SK-N-SH (cell line): ENCODE results near the gene ZMYND8. TPM values are rescaled to one million over a fixed set of nuclear protein-coding genes. Genes with fewer than 3 reads are reported as not detected.

Source experiments
- CTCF ChIA-PET: fragments of 300-600, 350-600 bp; formaldehyde crosslinking; extraction: SDS; loops from one replicate; lab custom pipeline; 2021; lab: Yijun Ruan, JAX
- POLR2A ChIA-PET: fragments of 350-600 bp; sonication (Branson Sonifier 250); formaldehyde crosslinking; extraction: SDS; loops from one replicate; lab custom pipeline; 2020; ENCODE audit warnings: antibody characterized with exemption, inconsistent platforms; lab: Yijun Ruan, JAX
- DNase-seq: peaks from one replicate; pipeline ENCODE4 v3.0.0; 2012
- H2AFZ ChIP-seq: fragments of 200-600 bp; sonication (generic); 2 replicates; pipeline ENCODE4 v1.8.1; 2016; ENCODE audit warnings: antibody characterized with exemption, mild to moderate bottlenecking, low read depth
- H3F3A ChIP-seq: fragments of 200-600 bp; sonication (generic); replicated peaks from 2 replicates; pipeline ENCODE3; 2016; ENCODE audit warnings: antibody characterized with exemption, mild to moderate bottlenecking; ENCODE audit not compliant: insufficient read depth
- H3K27ac ChIP-seq, 2 experiments: fragments of 200-500 bp in 1 of 2; fragments of 200-600 bp in 1 of 2; sonication (Bioruptor generic) in 1 of 2; sonication (generic), shearing (Covaris generic) in 1 of 2; 2 replicates each; pipeline versions ENCODE4 v1.5.1 to v1.6.1; 2014 to 2016; ENCODE audit warnings: low read depth in 2 of 2, inconsistent platforms in 1 of 2, low read length in 1 of 2, mild to moderate bottlenecking in 1 of 2, mixed read lengths in 1 of 2
- H3K27me3 ChIP-seq: fragments of 200-600 bp; sonication (generic), shearing (Covaris generic); 2 replicates; pipeline ENCODE4 v1.6.1; 2016; ENCODE audit warnings: mixed run types; ENCODE audit not compliant: insufficient read depth
- H3K36me3 ChIP-seq, 2 experiments: fragments of 200-500 bp in 1 of 2; fragments of 200-600 bp in 1 of 2; sonication (Bioruptor generic) in 1 of 2; sonication (generic) in 1 of 2; replicated peaks in 1 of 2; 2 replicates each; pipeline versions ENCODE3 to v1.5.1; 2014 to 2016; ENCODE audit warnings: low read length in 1 of 2, mild to moderate bottlenecking in 1 of 2; ENCODE audit not compliant: insufficient read depth in 2 of 2, control insufficient read depth in 1 of 2
- H3K4me1 ChIP-seq, 2 experiments: fragments of 200-500 bp in 1 of 2; fragments of 200-600 bp in 1 of 2; sonication (Bioruptor generic) in 1 of 2; sonication (generic), shearing (Covaris generic) in 1 of 2; 2 replicates each; pipeline versions ENCODE4 v1.5.1 to v1.6.1; 2014 to 2016; ENCODE audit warnings: low read depth in 1 of 2, low read length in 1 of 2, mixed run types in 1 of 2; ENCODE audit not compliant: insufficient read depth in 2 of 2, control insufficient read depth in 1 of 2
- H3K4me2 ChIP-seq: fragments of 200-600 bp; sonication (generic), shearing (Covaris generic); 2 replicates; pipeline ENCODE4 v1.6.1; 2017; ENCODE audit warnings: mixed run types
- H3K4me3 ChIP-seq, 2 experiments: fragments of 200-500 bp in 1 of 2; fragments of 200-600 bp in 1 of 2; sonication (Bioruptor generic) in 1 of 2; sonication (generic), shearing (Covaris generic) in 1 of 2; 2 replicates each; pipeline versions ENCODE4 v1.5.1 to v1.8.1; 2014 to 2016; ENCODE audit warnings: low read depth in 2 of 2, inconsistent platforms in 1 of 2, low read length in 1 of 2, mild to moderate bottlenecking in 1 of 2, mixed read lengths in 1 of 2, moderate library complexity in 1 of 2
- H3K79me2 ChIP-seq: fragments of 200-600 bp; sonication (generic); 2 replicates; pipeline ENCODE4 v1.8.1; 2017; ENCODE audit warnings: mild to moderate bottlenecking; ENCODE audit not compliant: insufficient read depth
- H3K9ac ChIP-seq: fragments of 200-600 bp; sonication (generic); 2 replicates; pipeline ENCODE4 v1.6.1; 2017; ENCODE audit warnings: mixed run types
- H3K9me2 ChIP-seq: fragments of 200-600 bp; sonication (generic); 2 replicates; pipeline ENCODE4 v1.6.1; 2017; ENCODE audit warnings: mixed run types
- H3K9me3 ChIP-seq: fragments of 200-600 bp; sonication (generic); 2 replicates; pipeline ENCODE4 v1.6.1; 2017; ENCODE audit warnings: mixed run types, mild to moderate bottlenecking, moderate library complexity
- H4K20me1 ChIP-seq: fragments of 200-600 bp; sonication (generic); 2 replicates; pipeline ENCODE4 v1.6.1; 2017; ENCODE audit warnings: mild to moderate bottlenecking, mixed run types; ENCODE audit not compliant: insufficient read depth
- CHD2 ChIP-seq: fragments of 150-350 bp; IDR thresholded peaks from 2 replicates; pipeline ENCODE4 v1.6.1; 2018; ENCODE audit warnings: low read length; ENCODE audit not compliant: partially characterized antibody
- ELF1 ChIP-seq: IDR thresholded peaks from 2 replicates; pipeline ENCODE4 v1.4.0; 2012
- EZH2phosphoT487 ChIP-seq: fragments of 200-600 bp; sonication (generic); IDR thresholded peaks from 2 replicates; pipeline ENCODE4 v1.6.1; 2017; ENCODE audit warnings: low read depth, mixed run types, mild to moderate bottlenecking, antibody characterized with exemption, moderate library complexity, borderline replicate concordance
- FOXM1 ChIP-seq: IDR thresholded peaks from 2 replicates; pipeline ENCODE4 v1.4.0; 2012; ENCODE audit warnings: low read depth, mild to moderate bottlenecking
- GABPA ChIP-seq: IDR thresholded peaks from 2 replicates; pipeline ENCODE4 v1.4.0; 2012; ENCODE audit warnings: low read depth, mild to moderate bottlenecking
- GATA2 ChIP-seq: sonication (generic); formaldehyde crosslinking; IDR thresholded peaks from 2 replicates; pipeline ENCODE4 v1.5.0; 2020; ENCODE audit warnings: mild to moderate bottlenecking, missing genetic modification reagents
- JUND ChIP-seq: IDR thresholded peaks from 2 replicates; pipeline ENCODE4 v1.4.0; 2012
- NFIC ChIP-seq: IDR thresholded peaks from 2 replicates; pipeline ENCODE4 v1.4.0; 2012; ENCODE audit warnings: borderline replicate concordance
- NRF1 ChIP-seq: IDR thresholded peaks from 2 replicates; pipeline ENCODE4 v1.6.1; 2012; ENCODE audit warnings: low read depth, mild to moderate bottlenecking, low read length
- POLR2AphosphoS5 ChIP-seq: IDR thresholded peaks from 2 replicates; pipeline ENCODE4 v1.6.1; 2012; ENCODE audit warnings: low read depth, low read length
- RXRA ChIP-seq: IDR thresholded peaks from 2 replicates; pipeline ENCODE4 v1.4.0; 2012; ENCODE audit warnings: low read depth, mild to moderate bottlenecking, borderline replicate concordance
- SIN3A ChIP-seq: IDR thresholded peaks from 2 replicates; pipeline ENCODE4 v1.6.1; 2012; ENCODE audit warnings: low read depth, mild to moderate bottlenecking, low read length, moderate library complexity, borderline replicate concordance
- SMC3 ChIP-seq: IDR thresholded peaks from 2 replicates; pipeline ENCODE4 v1.6.1; 2012; ENCODE audit warnings: low read depth, low read length, improper control_type of control experiment
- TAF1 ChIP-seq: IDR thresholded peaks from 2 replicates; pipeline ENCODE4 v1.6.1; 2012; ENCODE audit warnings: low read depth, mild to moderate bottlenecking, low read length, moderate library complexity, borderline replicate concordance
- TCF12 ChIP-seq: IDR thresholded peaks from 2 replicates; pipeline ENCODE4 v1.4.0; 2012
- WGBS: methylation state at CpG from one replicate; pipeline ENCODE4 v1.1.6; 2017; ENCODE audit warnings: low lambda C conversion rate; 5-methylcytosine and 5-hydroxymethylcytosine counted together
- polyA plus RNA-seq, 3 experiments: library from polyadenylated mRNA; depleted of rRNA; stranded (reverse); fragments of >200 nt; gene quantifications; 2 replicates each; pipeline ENCODE4 v1.2.3, GENCODE V29; 2012
- TF ChIP-seq, protein P1 (sequence below): IDR thresholded peaks from 2 replicates; pipeline ENCODE4 v1.4.0; 2012; ENCODE audit warnings: low read depth
- TF ChIP-seq, protein P2 (sequence below): IDR thresholded peaks from 2 replicates; pipeline ENCODE4 v1.4.0; 2012; ENCODE audit warnings: low read depth, borderline replicate concordance
- TF ChIP-seq, protein P3 (sequence below): fragments of 150-350 bp; IDR thresholded peaks from 2 replicates; pipeline ENCODE4 v1.6.1; 2016; ENCODE audit warnings: mild to moderate bottlenecking, low read depth, low read length
- TF ChIP-seq, protein P4 (sequence below): IDR thresholded peaks from 2 replicates; pipeline ENCODE4 v1.6.1; 2012; ENCODE audit warnings: mild to moderate bottlenecking, low read depth, low read length, moderate library complexity
- TF ChIP-seq, protein P5 (sequence below): fragments of 200-600 bp; sonication (generic); IDR thresholded peaks from 2 replicates; pipeline ENCODE4 v1.6.1; 2017; ENCODE audit warnings: antibody characterized with exemption, mild to moderate bottlenecking, moderate library complexity

Gene ZMYND8
- polyA plus RNA-seq, 1 of the 3 experiments (the other 2 are of a cell fraction) = 25.3 TPM

DNA sequence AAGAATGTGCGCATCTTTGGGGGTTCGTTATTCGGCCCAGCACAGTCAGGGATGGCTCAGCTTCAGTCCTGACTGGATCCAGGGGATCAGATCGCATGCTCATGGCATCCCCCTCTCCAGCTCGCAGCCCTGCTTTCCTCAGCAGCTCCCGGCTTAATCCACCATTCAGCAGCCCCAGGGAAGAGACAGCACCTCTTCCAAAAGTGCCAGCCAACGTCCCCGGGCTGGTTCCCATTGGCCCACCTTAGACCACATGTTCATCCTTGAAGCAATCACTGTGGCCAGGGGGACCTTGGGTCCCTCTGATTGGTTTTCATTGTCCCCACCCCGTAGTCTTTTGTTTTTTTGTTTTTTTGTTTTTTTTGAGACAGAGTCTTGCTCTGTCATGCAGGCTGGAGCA is 188.7 kb downstream of the ZMYND8 start:
- ChIA-PET POLR2A (no interaction called here), CTCF (interaction anchor here (0.6 kb wide), 1 partner anchor 265 kb away, joined by 3 read pairs; no protein-coding TSS in a partner anchor)
- Histone ChIP-seq H3K4me1 (peaks cover 0 to 3% of the 10 kb centered on the region in 2 experiments; a peak in 1 of 4 replicates), H3K79me2 (no peaks in the 10 kb centered on the region), H3K9ac (no peak overlapping the region), H2AFZ (no peak overlapping the region), H3K27ac (no peak overlapping the region), H3F3A (no peaks in the 10 kb centered on the region), H3K9me3 (no peaks in the 10 kb centered on the region), H3K27me3 (no peaks in the 10 kb centered on the region), H3K4me2 (no peak overlapping the region), H4K20me1 (no peaks in the 10 kb centered on the region), H3K36me3 (no peaks in the 10 kb centered on the region), H3K9me2 (no peaks in the 10 kb centered on the region), H3K4me3 (no peak overlapping the region)
- TF ChIP-seq, protein P1, sequence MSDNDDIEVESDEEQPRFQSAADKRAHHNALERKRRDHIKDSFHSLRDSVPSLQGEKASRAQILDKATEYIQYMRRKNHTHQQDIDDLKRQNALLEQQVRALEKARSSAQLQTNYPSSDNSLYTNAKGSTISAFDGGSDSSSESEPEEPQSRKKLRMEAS = no peak
- TF ChIP-seq EZH2phosphoT487 (no peak), NRF1 (no peak), RXRA (no peak), GATA2 (CRISPR knock-in tag) (no peak), TCF12 (no peak)
- DNase-seq = no peak
- WGBS = 80% methylated on average over 7 of the region's 9 CpGs

DNA sequence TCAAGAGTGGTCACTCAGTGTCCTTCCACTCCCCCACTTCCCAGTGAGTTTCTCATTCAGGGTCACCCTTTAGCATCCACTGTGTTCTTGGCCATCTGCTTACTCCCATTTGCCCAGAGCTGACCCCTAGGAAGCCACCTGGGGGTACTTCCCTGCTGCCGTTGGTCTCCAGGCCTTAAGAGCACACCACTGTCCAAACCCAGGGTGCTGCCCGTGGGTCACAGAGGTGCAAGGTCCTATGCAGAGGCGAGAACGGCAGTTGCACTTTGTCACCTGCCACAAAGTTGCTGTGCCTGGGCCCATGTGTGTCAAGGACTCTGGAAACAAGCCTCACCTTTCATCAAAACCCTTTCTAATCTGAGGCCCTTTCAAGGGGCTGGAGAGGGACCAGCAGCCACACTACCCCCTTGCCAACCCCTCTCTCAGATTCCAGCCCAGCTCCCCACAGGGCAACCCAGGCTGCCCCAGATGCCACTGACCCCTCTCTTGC is 191.1 kb downstream of the ZMYND8 start:
- Histone ChIP-seq H3K4me2 (no peak overlapping the region), H3K27ac (no peak overlapping the region), H3K9me3 (no peaks in the 10 kb centered on the region), H3K4me3 (no peak overlapping the region), H4K20me1 (no peaks in the 10 kb centered on the region), H3K9ac (no peak overlapping the region), H3F3A (no peaks in the 10 kb centered on the region), H3K79me2 (no peaks in the 10 kb centered on the region), H3K27me3 (no peaks in the 10 kb centered on the region; the same call in 1 of the 2 replicates), H3K36me3 (no peaks in the 10 kb centered on the region), H3K9me2 (no peaks in the 10 kb centered on the region), H3K4me1 (peaks cover 0 to 3% of the 10 kb centered on the region in 2 experiments; a peak in 1 of 4 replicates), H2AFZ (no peak overlapping the region)
- DNase-seq = no peak
- no peak for TF ChIP-seq JUND
- TF ChIP-seq, protein P2, sequence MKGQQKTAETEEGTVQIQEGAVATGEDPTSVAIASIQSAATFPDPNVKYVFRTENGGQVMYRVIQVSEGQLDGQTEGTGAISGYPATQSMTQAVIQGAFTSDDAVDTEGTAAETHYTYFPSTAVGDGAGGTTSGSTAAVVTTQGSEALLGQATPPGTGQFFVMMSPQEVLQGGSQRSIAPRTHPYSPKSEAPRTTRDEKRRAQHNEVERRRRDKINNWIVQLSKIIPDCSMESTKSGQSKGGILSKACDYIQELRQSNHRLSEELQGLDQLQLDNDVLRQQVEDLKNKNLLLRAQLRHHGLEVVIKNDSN = no peak
- no peak for TF ChIP-seq GABPA
- TF ChIP-seq SIN3A = no peak
- TF ChIP-seq CHD2 = no peak
- TF ChIP-seq ELF1 = no peak
- TF ChIP-seq, protein P3, sequence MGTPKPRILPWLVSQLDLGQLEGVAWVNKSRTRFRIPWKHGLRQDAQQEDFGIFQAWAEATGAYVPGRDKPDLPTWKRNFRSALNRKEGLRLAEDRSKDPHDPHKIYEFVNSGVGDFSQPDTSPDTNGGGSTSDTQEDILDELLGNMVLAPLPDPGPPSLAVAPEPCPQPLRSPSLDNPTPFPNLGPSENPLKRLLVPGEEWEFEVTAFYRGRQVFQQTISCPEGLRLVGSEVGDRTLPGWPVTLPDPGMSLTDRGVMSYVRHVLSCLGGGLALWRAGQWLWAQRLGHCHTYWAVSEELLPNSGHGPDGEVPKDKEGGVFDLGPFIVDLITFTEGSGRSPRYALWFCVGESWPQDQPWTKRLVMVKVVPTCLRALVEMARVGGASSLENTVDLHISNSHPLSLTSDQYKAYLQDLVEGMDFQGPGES = no peak
- TF ChIP-seq POLR2AphosphoS5 = no peak
- TF ChIP-seq EZH2phosphoT487 = no peak
- no peak for TF ChIP-seq SMC3
- TF ChIP-seq TAF1 = no peak
- no peak for TF ChIP-seq NFIC
- TF ChIP-seq, protein P4, sequence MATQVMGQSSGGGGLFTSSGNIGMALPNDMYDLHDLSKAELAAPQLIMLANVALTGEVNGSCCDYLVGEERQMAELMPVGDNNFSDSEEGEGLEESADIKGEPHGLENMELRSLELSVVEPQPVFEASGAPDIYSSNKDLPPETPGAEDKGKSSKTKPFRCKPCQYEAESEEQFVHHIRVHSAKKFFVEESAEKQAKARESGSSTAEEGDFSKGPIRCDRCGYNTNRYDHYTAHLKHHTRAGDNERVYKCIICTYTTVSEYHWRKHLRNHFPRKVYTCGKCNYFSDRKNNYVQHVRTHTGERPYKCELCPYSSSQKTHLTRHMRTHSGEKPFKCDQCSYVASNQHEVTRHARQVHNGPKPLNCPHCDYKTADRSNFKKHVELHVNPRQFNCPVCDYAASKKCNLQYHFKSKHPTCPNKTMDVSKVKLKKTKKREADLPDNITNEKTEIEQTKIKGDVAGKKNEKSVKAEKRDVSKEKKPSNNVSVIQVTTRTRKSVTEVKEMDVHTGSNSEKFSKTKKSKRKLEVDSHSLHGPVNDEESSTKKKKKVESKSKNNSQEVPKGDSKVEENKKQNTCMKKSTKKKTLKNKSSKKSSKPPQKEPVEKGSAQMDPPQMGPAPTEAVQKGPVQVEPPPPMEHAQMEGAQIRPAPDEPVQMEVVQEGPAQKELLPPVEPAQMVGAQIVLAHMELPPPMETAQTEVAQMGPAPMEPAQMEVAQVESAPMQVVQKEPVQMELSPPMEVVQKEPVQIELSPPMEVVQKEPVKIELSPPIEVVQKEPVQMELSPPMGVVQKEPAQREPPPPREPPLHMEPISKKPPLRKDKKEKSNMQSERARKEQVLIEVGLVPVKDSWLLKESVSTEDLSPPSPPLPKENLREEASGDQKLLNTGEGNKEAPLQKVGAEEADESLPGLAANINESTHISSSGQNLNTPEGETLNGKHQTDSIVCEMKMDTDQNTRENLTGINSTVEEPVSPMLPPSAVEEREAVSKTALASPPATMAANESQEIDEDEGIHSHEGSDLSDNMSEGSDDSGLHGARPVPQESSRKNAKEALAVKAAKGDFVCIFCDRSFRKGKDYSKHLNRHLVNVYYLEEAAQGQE = no peak
- TF ChIP-seq FOXM1 = no peak
- TF ChIP-seq, protein P1 = no peak
- TF ChIP-seq, protein P5, sequence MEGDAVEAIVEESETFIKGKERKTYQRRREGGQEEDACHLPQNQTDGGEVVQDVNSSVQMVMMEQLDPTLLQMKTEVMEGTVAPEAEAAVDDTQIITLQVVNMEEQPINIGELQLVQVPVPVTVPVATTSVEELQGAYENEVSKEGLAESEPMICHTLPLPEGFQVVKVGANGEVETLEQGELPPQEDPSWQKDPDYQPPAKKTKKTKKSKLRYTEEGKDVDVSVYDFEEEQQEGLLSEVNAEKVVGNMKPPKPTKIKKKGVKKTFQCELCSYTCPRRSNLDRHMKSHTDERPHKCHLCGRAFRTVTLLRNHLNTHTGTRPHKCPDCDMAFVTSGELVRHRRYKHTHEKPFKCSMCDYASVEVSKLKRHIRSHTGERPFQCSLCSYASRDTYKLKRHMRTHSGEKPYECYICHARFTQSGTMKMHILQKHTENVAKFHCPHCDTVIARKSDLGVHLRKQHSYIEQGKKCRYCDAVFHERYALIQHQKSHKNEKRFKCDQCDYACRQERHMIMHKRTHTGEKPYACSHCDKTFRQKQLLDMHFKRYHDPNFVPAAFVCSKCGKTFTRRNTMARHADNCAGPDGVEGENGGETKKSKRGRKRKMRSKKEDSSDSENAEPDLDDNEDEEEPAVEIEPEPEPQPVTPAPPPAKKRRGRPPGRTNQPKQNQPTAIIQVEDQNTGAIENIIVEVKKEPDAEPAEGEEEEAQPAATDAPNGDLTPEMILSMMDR = no peak
- CTCF ChIA-PET = interaction anchor here (0.9 to 1.8 kb wide), 6 partner anchors 14 to 413 kb away, joined by 3 to 5 read pairs (median 4); no protein-coding TSS in a partner anchor
- POLR2A ChIA-PET = no interaction called here
- 46% methylated on average over 4 of the region's 4 CpGs for whole genome bisulfite sequencing
